Naive thymus-derived CD4-positive, alpha-beta T cell (primary cell): ENCODE data around the gene LRRC47. TPM values are rescaled to one million over a fixed set of nuclear protein-coding genes. Genes with fewer than 3 reads are reported as not detected.
A peak's percentile ranks its signal among the peaks of the same experiment; 100 is the strongest.
"Not testable (repeated sequence)": the region's sequence is repeated elsewhere in the genome, so short reads cannot be mapped to it uniquely, and the experiment has no call there.

Experiments
- ATAC-seq: fragments of 150-1000 bp; cut with Tn5 transposase; 2 replicates; pipeline ENCODE4 v1.10.0; 2021; ENCODE audit warnings: mild to moderate bottlenecking, moderate library complexity
- CTCF ChIA-PET: fragments of 350-600 bp; sonication (Branson Sonifier 250); formaldehyde crosslinking; loops from one replicate; lab custom pipeline; 2021; ENCODE audit warnings: antibody characterized with exemption; lab: Charles Lee
- POLR2A ChIA-PET: fragments of 350-600 bp; sonication (Branson Sonifier 250); formaldehyde crosslinking; loops from one replicate; lab custom pipeline; 2021; ENCODE audit warnings: antibody characterized with exemption, inconsistent platforms; lab: Charles Lee
- DNase-seq, 9 donors: peaks; one replicate each; pipeline versions ENCODE4 v3.0.0 to v3.0.0-alpha.2; 2020 to 2022; ENCODE audit warnings: mixed read lengths in 1 of 9
- H3K27ac ChIP-seq: one replicate; pipeline ENCODE4 v1.7.0; 2013; ENCODE audit warnings: mild to moderate bottlenecking, low read depth, low read length, moderate library complexity
- H3K27me3 ChIP-seq, 2 donors: one replicate each; pipeline ENCODE4 v1.7.0; 2013; ENCODE audit warnings: low read length in 2 of 2, mild to moderate bottlenecking in 2 of 2, moderate library complexity in 2 of 2; ENCODE audit not compliant: control insufficient read depth in 2 of 2, insufficient read depth in 2 of 2
- H3K36me3 ChIP-seq, 3 experiments: 1 replicate in 2 of 3; 2 replicates in 1 of 3; pipeline ENCODE4 v1.7.0; 2013; ENCODE audit warnings: low read length in 3 of 3, mild to moderate bottlenecking in 3 of 3, moderate library complexity in 1 of 3; ENCODE audit not compliant: insufficient read depth in 3 of 3, control insufficient read depth in 2 of 3
- H3K4me1 ChIP-seq, 2 donors: one replicate each; pipeline ENCODE4 v1.7.0; 2013; ENCODE audit warnings: low read length in 2 of 2, mild to moderate bottlenecking in 2 of 2, moderate library complexity in 1 of 2; ENCODE audit not compliant: control insufficient read depth in 2 of 2, insufficient read depth in 2 of 2
- H3K4me3 ChIP-seq: 2 replicates; pipeline ENCODE4 v1.7.0; 2013; ENCODE audit warnings: mild to moderate bottlenecking, low read length
- H3K9me3 ChIP-seq, 3 experiments: 1 replicate in 2 of 3; 2 replicates in 1 of 3; pipeline ENCODE4 v1.7.0; 2013; ENCODE audit warnings: low read length in 3 of 3; ENCODE audit not compliant: control insufficient read depth in 2 of 3
- H3K27ac Mint-ChIP-seq, 9 donors: one replicate each; pipeline ENCODE4 v1.8.0; 2020 to 2022; ENCODE audit warnings: mixed read lengths in 9 of 9, mild to moderate bottlenecking in 8 of 9, moderate library complexity in 5 of 9, inconsistent platforms in 2 of 9
- H3K27me3 Mint-ChIP-seq, 5 donors: one replicate each; pipeline ENCODE4 v1.8.0; 2021 to 2022; ENCODE audit warnings: mixed read lengths in 5 of 5, mild to moderate bottlenecking in 1 of 5
- H3K36me3 Mint-ChIP-seq, 5 donors: one replicate each; pipeline ENCODE4 v1.8.0; 2020 to 2022; ENCODE audit warnings: mixed read lengths in 5 of 5, mild to moderate bottlenecking in 3 of 5, inconsistent platforms in 1 of 5
- H3K4me1 Mint-ChIP-seq, 7 donors: one replicate each; pipeline ENCODE4 v1.8.0; 2020 to 2022; ENCODE audit warnings: mixed read lengths in 7 of 7, mild to moderate bottlenecking in 3 of 7, inconsistent platforms in 1 of 7
- H3K4me3 Mint-ChIP-seq, 10 donors: one replicate each; pipeline ENCODE4 v1.8.0; 2020 to 2022; ENCODE audit warnings: mild to moderate bottlenecking in 10 of 10, mixed read lengths in 10 of 10, moderate library complexity in 6 of 10, inconsistent platforms in 2 of 10
- H3K9me3 Mint-ChIP-seq, 11 donors: one replicate each; pipeline ENCODE4 v1.8.0; 2020 to 2022; ENCODE audit warnings: mixed read lengths in 11 of 11, mild to moderate bottlenecking in 4 of 11, inconsistent platforms in 1 of 11, moderate library complexity in 1 of 11
- intact Hi-C, 2 donors: fragments of 100-400 bp; cut with micrococcal nuclease; formaldehyde crosslinking; loops; one replicate each; pipeline ENCODE4 v1.15.1; 2023
- polyA plus RNA-seq, 2 donors: library from polyadenylated mRNA; unstranded; fragments of 300-500 nt; fragmentation: Illumina TruSeq; gene quantifications; one replicate each; pipeline ENCODE4 v1.2.3, GENCODE V29; 2021
- total RNA-seq, 6 experiments: library from RNA in 5 of 6; stranded (reverse) in 5 of 6; gene quantifications; 1 replicate in 5 of 6; 2 replicates in 1 of 6; pipeline ENCODE4 v1.2.3 and lab custom pipeline; 2021 to 2026

Gene LRRC47
- total and polyA plus RNA-seq, 7 experiments from 2014 or later: 25.7 to 60.2 (median 39.1) TPM

DNA sequence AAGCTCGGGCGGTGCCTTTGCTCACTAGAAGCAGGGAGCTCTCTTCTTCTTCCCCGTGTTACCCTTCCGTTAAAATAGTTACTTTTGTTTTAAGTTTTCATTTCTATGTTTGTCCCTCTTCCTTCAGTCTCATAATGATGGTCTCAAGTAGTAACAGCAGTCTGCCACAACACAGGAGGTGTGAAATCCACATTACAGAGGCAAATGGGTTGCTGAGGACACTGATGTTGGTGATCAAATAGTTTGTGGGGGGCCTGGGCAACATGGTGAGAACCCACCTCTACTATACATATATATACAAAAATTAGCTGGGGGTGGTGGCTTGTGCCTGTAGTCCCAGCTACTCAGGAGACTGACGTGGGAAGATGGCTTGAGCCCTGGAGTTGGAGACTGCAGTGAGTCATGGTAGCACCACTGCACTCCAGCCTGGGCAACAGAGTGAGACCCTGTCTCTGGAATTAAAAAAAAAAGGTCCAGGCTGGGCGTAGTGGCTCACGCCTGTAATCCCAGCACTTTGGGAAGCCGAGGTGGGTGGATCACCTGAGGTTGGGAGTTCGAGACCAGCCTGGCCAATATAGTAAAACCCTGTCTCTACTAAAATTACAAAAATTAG is 14.0 kb upstream of the LRRC47 start:
- peak; percentile 75 for ATAC-seq
- H3K4me3 Mint-ChIP-seq, H3K4me1 Mint-ChIP-seq, H3K4me1 ChIP-seq, POLR2A ChIA-PET, H3K27ac ChIP-seq, DNase-seq, H3K27me3 ChIP-seq, CTCF ChIA-PET, H3K27me3 Mint-ChIP-seq, H3K9me3 Mint-ChIP-seq, H3K9me3 ChIP-seq, intact Hi-C loops, H3K4me3 ChIP-seq: not testable (repeated sequence)
- peaks cover 0 to 16% (median 3%) of the 10 kb centered on the region in 5 donors for H3K36me3 Mint-ChIP-seq
- peak overlapping the region in 2 of 9 donors; percentile 14 to 16 for H3K27ac Mint-ChIP-seq
- peaks cover 0 to 14% (median 0%) of the 10 kb centered on the region in 3 experiments for H3K36me3 ChIP-seq

DNA sequence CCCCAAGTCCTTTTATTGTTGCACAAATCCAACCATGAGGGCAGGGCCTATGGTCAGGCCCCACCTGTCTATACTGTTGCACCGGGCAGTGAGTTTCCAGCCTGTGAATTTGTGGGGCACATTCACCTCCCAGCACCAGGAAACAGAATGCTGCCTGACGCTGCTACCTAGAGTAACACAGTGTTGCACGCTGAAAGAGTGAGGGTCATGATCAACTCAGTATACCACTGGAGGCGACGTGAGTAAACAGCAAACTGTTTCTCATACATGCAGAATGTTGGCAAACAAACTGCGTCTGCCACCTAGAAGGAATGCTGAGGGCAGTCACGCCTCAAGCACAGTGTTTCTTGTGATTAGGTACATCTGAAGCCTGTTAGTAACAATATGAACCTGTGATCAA is 13.4 kb upstream of the LRRC47 start:
- ChIA-PET POLR2A (no interaction called here), CTCF (no interaction called here)
- DNase-seq: no peak
- Mint-ChIP-seq H3K4me3 (no peak overlapping the region), H3K27me3 (peaks cover 0 to 15% (median 13%) of the 10 kb centered on the region in 5 donors), H3K36me3 (peaks cover 0 to 10% (median 3%) of the 10 kb centered on the region in 5 donors), H3K27ac (peak overlapping the region in 1 of 9 donors; percentile 14), H3K9me3 (peaks cover 0 to 2% (median 0%) of the 10 kb centered on the region in 11 donors), H3K4me1 (no peaks in the 10 kb centered on the region)
- ATAC-seq: peak; percentile 20
- Histone ChIP-seq H3K4me1 (no peaks in the 10 kb centered on the region), H3K27ac (no peak overlapping the region), H3K4me3 (no peak overlapping the region), H3K9me3 (no peaks in the 10 kb centered on the region), H3K36me3 (peaks cover 0 to 8% (median 0%) of the 10 kb centered on the region in 3 experiments), H3K27me3 (no peaks in the 10 kb centered on the region)
- intact Hi-C loops: no loop called here

DNA sequence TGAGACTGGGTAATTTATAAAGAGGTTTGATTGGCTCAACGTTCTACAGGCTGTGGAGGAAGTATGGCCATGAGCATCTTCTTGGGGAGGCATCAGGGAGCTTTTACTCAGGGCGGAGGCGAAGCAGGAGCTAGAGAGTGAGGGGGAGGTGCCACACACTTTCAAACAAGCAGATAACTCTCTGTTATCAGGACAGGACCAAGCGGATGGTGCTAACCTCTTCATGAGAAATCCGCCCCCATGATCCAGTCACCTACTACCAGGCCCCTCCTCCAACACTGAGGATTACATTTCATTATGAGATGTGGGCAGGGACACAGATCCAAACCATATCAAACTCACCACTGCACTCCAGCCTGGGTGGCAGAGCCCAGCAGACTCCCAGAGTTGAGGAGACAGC is 11.5 kb upstream of the LRRC47 start:
- intact Hi-C loops: no loop called here
- no peak overlapping the region for H3K27ac Mint-ChIP-seq
- ChIA-PET CTCF (interaction anchor here (1.2 kb wide), 1 partner anchor 9 kb away, joined by 3 read pairs; no protein-coding TSS in a partner anchor), POLR2A (no interaction called here)
- Histone ChIP-seq H3K36me3 (no peaks in the 10 kb centered on the region), H3K27ac (no peak overlapping the region), H3K4me3 (no peak overlapping the region), H3K9me3 (no peaks in the 10 kb centered on the region), H3K4me1 (no peaks in the 10 kb centered on the region), H3K27me3 (no peaks in the 10 kb centered on the region)
- H3K27me3 Mint-ChIP-seq: peaks cover 3 to 32% (median 27%) of the 10 kb centered on the region in 5 donors
- H3K4me3 Mint-ChIP-seq: no peak overlapping the region
- peaks cover 0 to 4% (median 0%) of the 10 kb centered on the region in 5 donors for H3K36me3 Mint-ChIP-seq
- peaks cover 0 to 2% (median 0%) of the 10 kb centered on the region in 11 donors for H3K9me3 Mint-ChIP-seq
- no peaks in the 10 kb centered on the region for H3K4me1 Mint-ChIP-seq
- DNase-seq: no peak
- ATAC-seq: no peak

DNA sequence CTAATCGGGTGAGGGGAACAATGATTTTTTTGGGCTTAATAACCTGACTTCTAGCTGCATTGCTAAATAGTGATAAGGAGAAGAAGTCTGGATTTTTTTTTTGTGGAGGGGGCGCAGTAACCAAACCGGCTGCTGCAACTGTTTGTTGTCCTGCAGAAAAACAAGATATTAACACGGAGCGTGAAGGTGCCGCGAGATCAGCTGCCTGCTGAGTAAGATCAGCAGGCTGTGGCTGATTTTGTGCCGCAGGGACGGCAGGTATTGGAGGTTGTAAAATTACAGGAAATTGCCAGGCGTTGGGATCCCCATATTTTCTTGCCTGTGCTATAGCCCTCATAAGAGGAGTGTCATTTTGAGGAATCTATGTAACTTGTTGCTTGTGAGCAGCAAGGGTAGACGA is 8.7 kb upstream of the LRRC47 start:
- ATAC-seq: no peak
- intact Hi-C loops: no loop called here
- H3K9me3 Mint-ChIP-seq: peaks cover 0 to 2% (median 0%) of the 10 kb centered on the region in 11 donors
- H3K27ac Mint-ChIP-seq: no peak overlapping the region
- H3K4me3 Mint-ChIP-seq: no peak overlapping the region
- DNase-seq: no peak
- Histone ChIP-seq H3K4me3 (no peak overlapping the region), H3K27ac (no peak overlapping the region), H3K4me1 (no peaks in the 10 kb centered on the region), H3K9me3 (no peaks in the 10 kb centered on the region), H3K27me3 (no peaks in the 10 kb centered on the region), H3K36me3 (no peaks in the 10 kb centered on the region)
- peaks cover 0 to 4% (median 0%) of the 10 kb centered on the region in 5 donors for H3K36me3 Mint-ChIP-seq
- H3K27me3 Mint-ChIP-seq: peaks cover 12 to 54% (median 38%) of the 10 kb centered on the region in 5 donors
- H3K4me1 Mint-ChIP-seq: peaks cover 0 to 5% (median 3%) of the 10 kb centered on the region in 7 donors
- ChIA-PET POLR2A (no interaction called here), CTCF (no interaction called here)

DNA sequence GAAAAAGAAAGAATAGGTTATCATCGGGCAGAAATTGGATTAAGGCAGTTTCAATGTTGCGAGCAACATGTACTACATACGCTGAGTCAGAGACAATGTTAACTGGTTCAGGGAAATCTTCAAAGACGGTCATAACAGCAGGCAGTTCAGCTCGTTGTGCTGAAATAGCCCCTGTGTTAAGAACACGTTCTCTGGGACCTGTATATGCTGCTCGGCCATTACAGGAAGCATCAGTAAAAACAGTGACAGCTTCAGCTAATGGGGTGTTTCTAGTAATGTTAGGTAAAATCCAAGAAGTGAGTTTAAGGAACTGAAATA is 8.3 kb upstream of the LRRC47 start:
- H3K27me3 ChIP-seq, H3K4me3 ChIP-seq, H3K27ac ChIP-seq, H3K4me3 Mint-ChIP-seq, H3K27ac Mint-ChIP-seq, H3K9me3 Mint-ChIP-seq, H3K9me3 ChIP-seq, POLR2A ChIA-PET, DNase-seq, intact Hi-C loops, H3K36me3 ChIP-seq, H3K4me1 ChIP-seq, CTCF ChIA-PET, ATAC-seq, H3K4me1 Mint-ChIP-seq, H3K36me3 Mint-ChIP-seq: not testable (repeated sequence)
- H3K27me3 Mint-ChIP-seq: peaks cover 15 to 54% (median 42%) of the 10 kb centered on the region in 5 donors

DNA sequence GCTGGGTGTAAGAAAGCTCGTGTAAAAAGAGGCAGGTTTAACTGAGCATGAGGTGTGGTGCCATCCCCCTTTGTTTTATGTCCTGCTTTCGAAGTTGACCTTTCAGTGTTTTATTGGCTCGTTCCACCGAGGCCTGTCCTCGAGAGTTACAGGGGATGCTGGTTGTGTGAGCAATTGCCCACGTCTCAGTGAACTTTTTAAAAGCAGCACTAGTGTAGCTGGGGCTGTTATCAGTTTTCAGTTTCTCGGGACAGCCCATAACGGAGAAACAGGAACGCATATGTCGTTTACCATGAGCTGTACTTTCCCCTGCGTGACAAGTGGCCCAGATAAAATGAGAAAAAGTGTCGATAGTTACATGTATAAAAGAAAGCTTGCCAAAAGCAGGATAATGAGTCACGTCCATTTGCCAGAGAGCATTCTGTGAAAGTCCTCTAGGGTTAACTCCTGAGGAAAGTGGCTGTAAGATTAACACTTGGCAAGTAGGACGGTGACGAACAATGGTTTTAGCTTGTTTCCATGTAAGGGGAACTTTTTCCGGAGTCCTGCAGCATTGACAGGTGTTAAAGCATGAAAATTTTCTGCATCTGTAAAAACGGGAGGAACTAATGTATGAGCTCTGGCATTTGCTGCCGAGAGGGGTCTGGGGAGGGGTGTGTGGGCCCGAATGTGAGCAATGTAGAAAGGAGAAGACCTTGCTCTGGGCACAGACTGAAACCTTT is 7.8 kb upstream of the LRRC47 start:
- H3K36me3 ChIP-seq: no peaks in the 10 kb centered on the region
- POLR2A ChIA-PET: no interaction called here
- peaks cover 0 to 4% (median 0%) of the 10 kb centered on the region in 5 donors for H3K36me3 Mint-ChIP-seq
- no peaks in the 10 kb centered on the region for H3K9me3 ChIP-seq
- H3K4me1 ChIP-seq: no peaks in the 10 kb centered on the region
- ATAC-seq: no peak
- intact Hi-C loops: no loop called here
- H3K27ac ChIP-seq: no peak overlapping the region
- H3K4me1 Mint-ChIP-seq: peaks cover 0 to 5% (median 3%) of the 10 kb centered on the region in 7 donors
- H3K27me3 ChIP-seq: no peaks in the 10 kb centered on the region
- CTCF ChIA-PET: interaction anchor here (0.6 kb wide), 1 partner anchor 43 kb away, joined by 5 read pairs; no protein-coding TSS in a partner anchor
- no peak for DNase-seq
- no peak overlapping the region for H3K4me3 ChIP-seq
- no peak overlapping the region for H3K27ac Mint-ChIP-seq
- H3K4me3 Mint-ChIP-seq: no peak overlapping the region
- H3K9me3 Mint-ChIP-seq: peaks cover 0 to 2% (median 0%) of the 10 kb centered on the region in 11 donors
- peaks cover 15 to 54% (median 42%) of the 10 kb centered on the region in 5 donors for H3K27me3 Mint-ChIP-seq
